Lower leg skin (tissue), 4 donors: Measurements from ENCODE around the gene LMOD1. TPM values are rescaled to one million over a fixed set of nuclear protein-coding genes. Genes with fewer than 3 reads are reported as not detected.
"Not testable (repeated sequence)": the region's sequence is repeated elsewhere in the genome, so short reads cannot be mapped to it uniquely, and the experiment has no call there.

ENCODE experiments used
- DNase-seq, 2 donors: peaks; one replicate each; pipeline ENCODE4 v3.0.0-alpha.2; 2019; ENCODE audit warnings: low spot score in 2 of 2
- H3K4me3 ChIP-seq: fragments of 200-600 bp; sonication (generic); 2 replicates; pipeline ENCODE4 v1.5.1; 2017; ENCODE audit warnings: mild to moderate bottlenecking, low read depth; ENCODE audit not compliant: poor library complexity, severe bottlenecking
- CTCF ChIP-seq, 3 donors: fragments of 450-650 bp; IDR thresholded peaks; one replicate each; pipeline ENCODE4 v1.5.1; 2016; ENCODE audit warnings: antibody characterized with exemption in 3 of 3, mild to moderate bottlenecking in 3 of 3, moderate library complexity in 2 of 3
- POLR2A ChIP-seq, 2 donors: fragments of 450-650 bp; IDR thresholded peaks; one replicate each; pipeline ENCODE4 v1.6.1; 2016 to 2017; ENCODE audit warnings: antibody characterized with exemption in 2 of 2, mild to moderate bottlenecking in 1 of 2, moderate library complexity in 1 of 2
- WGBS, 2 donors: methylation state at CpG; one replicate each; pipeline ENCODE4 v1.1.5; 2018; 5-methylcytosine and 5-hydroxymethylcytosine counted together
- intact Hi-C: fragments of 100-400 bp; cut with DNase I; formaldehyde crosslinking; loops from one replicate; pipeline ENCODE4 v1.15.0; 2023; ENCODE audit warnings: low total_unique reads
- total RNA-seq, 4 donors: library from RNA; depleted of rRNA; stranded (reverse); fragments of >200 nt; gene quantifications; one replicate each; pipeline ENCODE4 v1.1.0, GENCODE V29; 2016

Gene LMOD1
- total RNA-seq, 4 donors from 2014 or later: 11.2 to 56.7 (median 23.4) TPM

DNA sequence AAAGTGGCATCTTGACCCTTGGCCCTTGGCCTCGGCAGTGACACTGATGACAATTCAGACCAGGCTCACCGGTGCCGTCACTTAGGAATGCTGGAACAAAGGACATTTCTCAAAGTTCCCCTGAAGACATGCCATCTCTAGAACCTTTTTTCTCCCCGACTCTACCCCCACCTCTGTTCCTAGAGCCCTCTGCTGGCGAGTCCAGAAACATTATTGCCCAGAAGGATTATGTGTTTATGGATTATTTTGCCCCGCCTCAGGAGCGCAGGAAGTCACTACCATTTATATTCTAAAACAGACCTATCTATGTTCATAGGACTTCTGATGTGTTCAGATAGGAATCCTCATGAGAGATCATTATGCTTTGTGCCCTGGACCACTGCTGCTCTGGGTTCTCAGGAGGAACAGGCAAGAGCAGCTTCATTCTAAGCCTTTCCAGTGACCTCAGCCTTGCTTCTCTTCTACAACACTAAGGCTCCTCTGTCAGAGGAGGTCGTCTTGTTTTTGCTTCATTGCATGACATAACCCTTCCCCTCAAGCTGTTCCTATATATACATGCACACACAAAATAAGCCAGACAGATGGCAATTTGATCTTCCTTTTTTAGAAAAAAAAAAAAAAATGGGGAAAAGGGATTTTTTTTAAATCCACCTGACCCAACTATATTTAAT lies 70.1 kb downstream of the LMOD1 start:
- TF ChIP-seq CTCF (IDR thresholded peaks at IDR 0.05) (no peak), POLR2A (IDR thresholded peaks at IDR 0.05) (no peak)
- 63 to 64% methylated on average over 8 of the region's 8 CpGs for WGBS, 2 donors
- no peak overlapping the region for H3K4me3 ChIP-seq
- intact Hi-C loops: no loop called here
- DNase-seq: no peak

DNA sequence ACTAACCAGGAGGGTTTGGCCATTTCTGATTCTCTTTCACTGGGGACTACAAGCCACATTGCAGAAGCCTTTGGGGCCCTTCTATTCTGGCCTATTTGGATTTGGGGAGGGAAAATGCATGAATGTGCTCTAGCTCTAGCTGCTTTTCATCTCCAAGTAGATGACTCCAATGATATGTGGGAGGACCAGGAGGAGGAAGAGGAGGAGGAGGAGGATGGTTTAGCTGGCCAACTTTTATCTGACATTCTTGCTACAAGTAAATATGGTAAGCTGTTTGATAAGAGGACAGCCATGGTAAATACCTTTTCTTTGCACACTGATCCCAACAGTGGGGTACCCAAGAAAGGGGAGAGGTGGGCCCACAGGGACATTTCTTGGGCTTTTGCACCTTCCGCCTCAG lies 71.7 kb downstream of the LMOD1 start:
- no peak for TF ChIP-seq CTCF (IDR thresholded peaks at IDR 0.05)
- TF ChIP-seq POLR2A (IDR thresholded peaks at IDR 0.05): no peak
- intact Hi-C loops: no loop called here
- no peak overlapping the region for H3K4me3 ChIP-seq
- no peak for DNase-seq
- WGBS, 2 donors: 100% methylated on average over 1 of the region's 1 CpG

- no peak for TF ChIP-seq CTCF (IDR thresholded peaks at IDR 0.05)
- no peak for TF ChIP-seq POLR2A (IDR thresholded peaks at IDR 0.05)
- intact Hi-C loops: no loop called here
- no peak overlapping the region for H3K4me3 ChIP-seq
- no peak for DNase-seq
- 94 to 95% methylated on average over 10 of the region's 10 CpGs for WGBS, 2 donors
Observed at GRCh38 chr1:201870397-201870796, 76.0 kb downstream of the LMOD1 start.

GRCh38 chr1:201861448-201861847 lies 84.9 kb downstream of the LMOD1 start:
- TF ChIP-seq CTCF (IDR thresholded peaks at IDR 0.05) (no peak), POLR2A (IDR thresholded peaks at IDR 0.05) (no peak)
- DNase-seq: no peak
- intact Hi-C loops: no loop called here
- WGBS, 2 donors: 91 to 94% methylated on average over 7 of the region's 7 CpGs
- no peak overlapping the region for H3K4me3 ChIP-seq

DNA sequence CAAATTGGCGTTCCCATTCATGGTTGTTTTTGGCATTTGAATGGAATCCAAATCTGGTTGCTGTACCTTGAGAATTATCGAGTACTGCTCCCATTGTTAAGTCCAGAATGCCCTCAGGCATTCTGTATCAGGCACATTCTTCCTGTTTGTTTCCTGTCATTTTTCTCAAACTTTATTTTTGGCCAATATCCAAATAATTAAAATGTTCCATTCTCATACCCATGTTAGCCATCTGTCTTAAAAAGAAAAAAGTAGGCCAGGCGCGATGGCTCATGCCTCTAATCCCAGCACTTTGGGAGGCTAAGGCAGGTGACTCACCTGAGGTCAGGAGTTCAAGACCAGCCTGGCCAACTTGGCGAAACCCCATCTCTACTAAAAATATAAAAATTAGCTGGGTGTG lies 86.9 kb downstream of the LMOD1 start:
- TF ChIP-seq POLR2A (IDR thresholded peaks at IDR 0.05) (no peak), CTCF (IDR thresholded peaks at IDR 0.05) (no peak)
- WGBS, 2 donors: 72 to 75% methylated on average over 5 of the region's 5 CpGs
- intact Hi-C loops: no loop called here
- H3K4me3 ChIP-seq: no peak overlapping the region
- DNase-seq: no peak

DNA sequence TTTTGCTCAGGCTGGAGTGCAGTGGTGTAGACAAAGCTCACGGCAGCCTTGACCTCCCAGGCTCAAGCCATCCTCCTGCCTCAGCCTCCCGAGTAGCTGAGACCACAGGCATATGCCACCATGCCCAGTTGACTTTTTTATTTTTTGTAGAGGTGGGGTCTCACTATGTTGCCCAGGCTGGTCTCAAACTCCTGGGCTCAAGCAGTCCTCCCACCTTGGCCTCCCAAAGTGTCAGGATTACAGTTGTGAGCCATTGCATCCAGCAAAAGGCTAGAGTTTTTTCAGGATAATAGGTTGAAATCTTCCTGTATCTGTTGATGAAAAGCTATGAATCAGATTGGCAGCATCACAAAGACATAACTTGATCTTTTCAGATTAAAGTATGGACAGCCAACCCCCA lies 89.6 kb downstream of the LMOD1 start:
- DNase-seq, intact Hi-C loops, H3K4me3 ChIP-seq: not testable (repeated sequence)
- WGBS, 2 donors: 94 to 100% methylated on average over 2 of the region's 2 CpGs
